Liver (tissue), 9 donors: ENCODE results near the gene AKR7A2. TPM values are rescaled to one million over a fixed set of nuclear protein-coding genes. Genes with fewer than 3 reads are reported as not detected.

Experiments
- DNase-seq: peaks from one replicate; pipeline ENCODE4 v3.0.0-alpha.2; 2017; ENCODE audit warnings: low spot score
- H3K27ac ChIP-seq, 2 donors: one replicate each; pipeline ENCODE4 v1.7.0; 2013; ENCODE audit warnings: inconsistent platforms in 2 of 2, low read length in 2 of 2, control low read depth in 1 of 2, low read depth in 1 of 2, mild to moderate bottlenecking in 1 of 2
- H3K27me3 ChIP-seq, 4 donors: one replicate each; pipeline versions ENCODE4 v1.6.1 to v1.7.0; 2013; ENCODE audit warnings: low read length in 3 of 4, inconsistent platforms in 1 of 4, mild to moderate bottlenecking in 1 of 4, moderate library complexity in 1 of 4; ENCODE audit not compliant: control insufficient read depth in 4 of 4, insufficient read depth in 4 of 4
- H3K36me3 ChIP-seq, 4 donors: one replicate each; pipeline versions ENCODE4 v1.6.1 to v1.7.0; 2013; ENCODE audit warnings: low read length in 3 of 4, mild to moderate bottlenecking in 3 of 4, low read depth in 1 of 4, moderate library complexity in 1 of 4; ENCODE audit not compliant: control insufficient read depth in 4 of 4, insufficient read depth in 3 of 4
- H3K4me1 ChIP-seq, 4 donors: one replicate each; pipeline versions ENCODE4 v1.6.1 to v1.7.0; 2013; ENCODE audit warnings: low read length in 3 of 4, mild to moderate bottlenecking in 3 of 4, moderate library complexity in 1 of 4; ENCODE audit not compliant: control insufficient read depth in 4 of 4, insufficient read depth in 4 of 4
- H3K4me3 ChIP-seq, 3 donors: one replicate each; pipeline versions ENCODE4 v1.6.1 to v1.7.0; 2013; ENCODE audit warnings: low read length in 3 of 3, control low read depth in 1 of 3, low read depth in 1 of 3, mild to moderate bottlenecking in 1 of 3
- H3K9ac ChIP-seq, 2 donors: one replicate each; pipeline ENCODE4 v1.7.0; 2013; ENCODE audit warnings: low read length in 2 of 2, mild to moderate bottlenecking in 2 of 2, moderate library complexity in 2 of 2, control low read depth in 1 of 2, low read depth in 1 of 2
- H3K9me3 ChIP-seq, 4 donors: one replicate each; pipeline versions ENCODE4 v1.6.1 to v1.7.0; 2013; ENCODE audit warnings: low read length in 3 of 4; ENCODE audit not compliant: control insufficient read depth in 4 of 4
- ATF3 ChIP-seq: IDR thresholded peaks from 2 replicates; pipeline ENCODE4 v1.6.1; 2016; ENCODE audit warnings: antibody characterized with exemption
- EGR1 ChIP-seq, 2 donors: IDR thresholded peaks; 2 replicates each; pipeline ENCODE4 v1.6.1; 2016 to 2018; ENCODE audit warnings: antibody characterized with exemption in 2 of 2, low read depth in 2 of 2
- FOXA1 ChIP-seq: IDR thresholded peaks from 2 replicates; pipeline ENCODE4 v1.6.1; 2016; ENCODE audit warnings: antibody characterized with exemption
- FOXA2 ChIP-seq: IDR thresholded peaks from 2 replicates; pipeline ENCODE4 v1.6.1; 2016; ENCODE audit warnings: antibody characterized with exemption
- HNF4A ChIP-seq, 2 donors: conservative IDR thresholded peaks; 2 replicates each; pipeline ENCODE4 v1.6.1; 2016; ENCODE audit warnings: antibody characterized with exemption in 2 of 2, mild to moderate bottlenecking in 2 of 2
- MAX ChIP-seq: IDR thresholded peaks from 2 replicates; pipeline ENCODE4 v1.6.1; 2016; ENCODE audit warnings: antibody characterized with exemption
- REST ChIP-seq: IDR thresholded peaks from 2 replicates; pipeline ENCODE4 v1.6.1; 2016; ENCODE audit warnings: antibody characterized with exemption, mild to moderate bottlenecking
- RXRA ChIP-seq, 2 donors: IDR thresholded peaks; 2 replicates each; pipeline ENCODE4 v1.6.1; 2017 to 2018; ENCODE audit warnings: antibody characterized with exemption in 2 of 2, mild to moderate bottlenecking in 1 of 2
- SP1 ChIP-seq: IDR thresholded peaks from 2 replicates; pipeline ENCODE4 v1.6.1; 2018; ENCODE audit warnings: antibody characterized with exemption, mild to moderate bottlenecking
- YY1 ChIP-seq: IDR thresholded peaks from 2 replicates; pipeline ENCODE4 v1.6.1; 2016; ENCODE audit warnings: antibody characterized with exemption, mild to moderate bottlenecking
- ZBTB33 ChIP-seq: IDR thresholded peaks from 2 replicates; pipeline ENCODE4 v1.6.1; 2016; ENCODE audit warnings: antibody characterized with exemption
- WGBS: extraction: QIAGEN DNeasy Blood & Tissue Kit; methylation state at CpG from one replicate; pipeline ENCODE4 v1.1.7; 2013; 5-methylcytosine and 5-hydroxymethylcytosine counted together
- polyA plus RNA-seq, 2 donors: library from polyadenylated mRNA; stranded (reverse) in 1 of 2; unstranded in 1 of 2; fragments of 200-250 nt in 1 of 2; fragments of >200 nt in 1 of 2; fragmentation: Nextera tagmentation in 1 of 2; extraction: Ambion mirVana in 1 of 2; gene quantifications; one replicate each; pipeline versions ENCODE4 v1.2.1 to v1.2.3, GENCODE V29; 2013 to 2015
- total RNA-seq, 2 donors: library from RNA; depleted of rRNA; stranded (reverse); fragments of >200 nt; gene quantifications; one replicate each; pipeline ENCODE4 v1.2.3, GENCODE V29; 2014
- donor health status: healthy.
- donor health status: healthy.
- donor health status: healthy.
- donor health status: healthy.
- donor health status: healthy.

The AKR7A2 gene
- total and polyA plus RNA-seq, 4 donors = 41.4 to 63.2 (median 49.8) TPM

- no peak overlapping the region for H3K4me3 ChIP-seq
- H3K9me3 ChIP-seq = no peaks in the 10 kb centered on the region
- peaks cover 2 to 14% (median 8%) of the 10 kb centered on the region in 4 donors for H3K4me1 ChIP-seq
- H3K36me3 ChIP-seq = peaks cover 0 to 33% (median 12%) of the 10 kb centered on the region in 4 donors
- 89% methylated on average over 15 of the region's 15 CpGs for WGBS
- H3K27me3 ChIP-seq = no peaks in the 10 kb centered on the region
- H3K9ac ChIP-seq = no peak overlapping the region
- TF ChIP-seq ZBTB33 = no peak
- TF ChIP-seq MAX = no peak
- no peak for TF ChIP-seq HNF4A (conservative IDR thresholded peaks at IDR 0.05)
- no peak for TF ChIP-seq SP1
- TF ChIP-seq REST = no peak
- no peak for TF ChIP-seq YY1
- no peak for TF ChIP-seq FOXA1
- no peak for TF ChIP-seq EGR1 (IDR thresholded peaks at IDR 0.05; ENCODE audit: low read depth in 2 of 2)
- DNase-seq = no peak
- no peak overlapping the region for H3K27ac ChIP-seq
Observed at GRCh38 chr1:19348441-19349198, 36.7 kb upstream of the AKR7A2 start.

- WGBS = 75% methylated on average over 14 of the region's 14 CpGs
- no peaks in the 10 kb centered on the region for H3K27me3 ChIP-seq
- H3K4me1 ChIP-seq = peaks cover 2 to 14% (median 8%) of the 10 kb centered on the region in 4 donors
- no peak for DNase-seq
- H3K9me3 ChIP-seq = no peaks in the 10 kb centered on the region
- H3K9ac ChIP-seq = no peak overlapping the region
- no peak for TF ChIP-seq FOXA2
- no peak for TF ChIP-seq ATF3
- no peak for TF ChIP-seq RXRA (IDR thresholded peaks at IDR 0.05)
- peaks cover 0 to 37% (median 8%) of the 10 kb centered on the region in 4 donors for H3K36me3 ChIP-seq
- H3K4me3 ChIP-seq = no peak overlapping the region
- H3K27ac ChIP-seq = no peak overlapping the region
Observed at GRCh38 chr1:19347533-19348172, 35.7 kb upstream of the AKR7A2 start.
